DND-41 (cell line): ENCODE results near the gene MYO1E.

Experiments
- CTCF ChIP-seq: IDR thresholded peaks from 2 replicates; pipeline ENCODE4 v1.5.1; 2012; ENCODE audit warnings: borderline replicate concordance, low read length, moderate library complexity, mild to moderate bottlenecking; ENCODE audit not compliant: poor library complexity, severe bottlenecking; ENCODE audit errors: extremely low read depth
- EZH2 ChIP-seq: IDR thresholded peaks from 3 replicates; pipeline ENCODE4 v1.6.1; 2012; ENCODE audit warnings: borderline replicate concordance, low read depth, mild to moderate bottlenecking, moderate library complexity, low read length, inconsistent platforms; ENCODE audit not compliant: severe bottlenecking

- TF ChIP-seq CTCF (no peak), EZH2 (no peak)
These were observed 77.2 kb downstream of the MYO1E start for GRCh38 chr15:59295261-59296001.
